Activated naive CD8-positive, alpha-beta T cell treated with anti-CD3 and anti-CD28 coated beads for 36 hours (primary cell): Measurements from ENCODE around the gene TAF10. TPM values are rescaled to one million over a fixed set of nuclear protein-coding genes. Genes with fewer than 3 reads are reported as not detected.

Experiments
- DNase-seq: peaks from one replicate; pipeline ENCODE4 v3.0.0; 2021
- H3K27ac Mint-ChIP-seq: one replicate; pipeline ENCODE4 v1.8.0; 2022; ENCODE audit warnings: mild to moderate bottlenecking, moderate library complexity, mixed read lengths
- H3K27me3 Mint-ChIP-seq: one replicate; pipeline ENCODE4 v1.8.0; 2022; ENCODE audit warnings: mild to moderate bottlenecking, mixed read lengths
- H3K36me3 Mint-ChIP-seq: one replicate; pipeline ENCODE4 v1.8.0; 2021; ENCODE audit warnings: mild to moderate bottlenecking, mixed read lengths
- H3K4me1 Mint-ChIP-seq: one replicate; pipeline ENCODE4 v1.8.0; 2021; ENCODE audit warnings: mixed read lengths
- H3K4me3 Mint-ChIP-seq: one replicate; pipeline ENCODE4 v1.8.0; 2022; ENCODE audit warnings: mild to moderate bottlenecking, moderate library complexity, mixed read lengths
- H3K9me3 Mint-ChIP-seq: one replicate; pipeline ENCODE4 v1.8.0; 2022; ENCODE audit warnings: mixed read lengths
- total RNA-seq, 2 experiments: library from RNA; stranded (reverse); gene quantifications; one replicate each; pipeline ENCODE4 v1.2.3, GENCODE V29; 2021

The TAF10 gene
- total RNA-seq, 2 experiments from 2014 or later: 156 to 160 TPM

DNA sequence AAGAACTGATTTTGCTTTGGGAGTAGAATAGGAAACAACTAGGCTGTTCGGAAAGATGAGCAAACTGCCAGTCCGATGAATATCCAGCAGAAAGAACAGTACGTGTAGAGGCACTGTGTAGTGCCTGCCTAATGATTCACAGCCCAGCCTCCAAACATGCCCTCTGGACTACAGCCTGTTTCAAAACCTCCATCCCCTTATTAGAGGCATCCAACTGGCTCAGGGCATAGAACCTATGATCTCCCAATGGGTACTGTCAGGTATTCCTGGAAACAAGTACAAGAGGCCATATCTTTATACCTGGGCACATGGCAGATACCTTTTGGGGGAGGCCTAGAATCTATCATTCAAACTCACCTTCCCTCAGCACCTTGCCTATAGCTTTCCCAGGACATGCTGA, 13.5 kb downstream of the TAF10 start:
- H3K36me3 Mint-ChIP-seq: peaks cover 40% of the 10 kb centered on the region
- H3K27ac Mint-ChIP-seq: no peak overlapping the region
- H3K9me3 Mint-ChIP-seq: no peaks in the 10 kb centered on the region
- H3K4me1 Mint-ChIP-seq: peaks cover 43% of the 10 kb centered on the region
- no peak overlapping the region for H3K4me3 Mint-ChIP-seq
- H3K27me3 Mint-ChIP-seq: no peaks in the 10 kb centered on the region
- no peak for DNase-seq

GRCh38 chr11:6596239-6596877, 15.7 kb downstream of the TAF10 start:
- Mint-ChIP-seq H3K36me3 (peaks cover 50% of the 10 kb centered on the region), H3K4me3 (no peak overlapping the region), H3K27ac (no peak overlapping the region), H3K4me1 (peaks cover 32% of the 10 kb centered on the region), H3K27me3 (no peaks in the 10 kb centered on the region), H3K9me3 (no peaks in the 10 kb centered on the region)
- no peak for DNase-seq

DNA sequence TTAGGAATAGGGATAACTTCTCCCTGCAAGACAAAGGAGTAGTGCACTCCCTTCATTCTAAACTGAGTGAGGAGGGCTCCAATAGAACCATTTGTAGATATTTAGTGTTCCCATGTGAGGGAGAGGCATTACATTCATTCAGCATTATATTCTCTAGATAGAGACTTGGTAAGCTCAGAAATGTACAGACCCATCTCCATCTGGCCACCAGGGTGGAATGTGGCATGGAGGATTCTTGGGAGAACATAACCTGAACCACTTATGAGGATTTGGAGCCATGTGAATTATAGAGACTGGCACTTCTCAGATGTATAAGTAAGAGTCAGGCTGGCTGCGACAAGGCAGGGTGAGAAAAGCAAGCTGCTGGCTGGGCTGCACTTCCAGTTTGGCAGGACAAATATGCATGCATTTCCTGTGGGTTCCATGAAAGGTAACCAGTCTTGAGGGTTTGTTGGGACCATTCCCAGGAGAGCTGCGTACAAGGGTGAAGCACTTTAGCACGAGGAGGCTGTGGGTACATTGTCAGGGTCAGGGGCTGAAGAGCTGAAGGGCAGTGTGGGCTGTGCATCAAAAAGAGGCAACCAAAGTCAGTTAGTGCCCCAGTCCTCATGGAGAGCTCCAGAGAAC, 17.8 kb downstream of the TAF10 start:
- no peak overlapping the region for H3K27ac Mint-ChIP-seq
- H3K27me3 Mint-ChIP-seq: no peaks in the 10 kb centered on the region
- H3K4me3 Mint-ChIP-seq: no peak overlapping the region
- peaks cover 47% of the 10 kb centered on the region for H3K36me3 Mint-ChIP-seq
- DNase-seq: no peak
- H3K9me3 Mint-ChIP-seq: no peaks in the 10 kb centered on the region
- peaks cover 27% of the 10 kb centered on the region for H3K4me1 Mint-ChIP-seq

DNA sequence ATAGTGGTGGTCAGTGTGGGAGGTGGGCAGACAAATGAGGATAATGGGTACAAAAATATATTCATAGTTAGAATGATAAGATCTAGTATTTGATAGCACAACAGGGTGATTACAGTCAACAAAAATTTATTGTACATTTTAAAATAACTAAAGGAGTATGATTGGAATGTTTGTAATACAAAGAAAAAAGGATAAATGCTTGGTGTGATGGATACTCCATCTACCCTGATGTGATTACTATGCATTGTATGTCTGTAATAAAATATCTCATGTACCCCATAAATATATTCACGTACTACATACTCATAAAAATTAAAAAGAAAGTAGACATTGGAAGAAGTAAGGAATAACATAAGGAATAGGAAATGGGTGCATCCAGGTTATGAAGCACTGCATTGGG, 24.0 kb downstream of the TAF10 start:
- H3K4me3 Mint-ChIP-seq: no peak overlapping the region
- H3K27ac Mint-ChIP-seq: no peak overlapping the region
- H3K36me3 Mint-ChIP-seq: peaks cover 41% of the 10 kb centered on the region
- DNase-seq: no peak
- H3K9me3 Mint-ChIP-seq: peaks cover 18% of the 10 kb centered on the region
- no peaks in the 10 kb centered on the region for H3K4me1 Mint-ChIP-seq
- no peaks in the 10 kb centered on the region for H3K27me3 Mint-ChIP-seq

- DNase-seq: no peak
- Mint-ChIP-seq H3K9me3 (peaks cover 23% of the 10 kb centered on the region), H3K36me3 (peaks cover 45% of the 10 kb centered on the region), H3K27me3 (no peaks in the 10 kb centered on the region), H3K27ac (no peak overlapping the region), H3K4me1 (no peaks in the 10 kb centered on the region), H3K4me3 (no peak overlapping the region)
These were observed 24.6 kb downstream of the TAF10 start for GRCh38 chr11:6587360-6587953.

DNA sequence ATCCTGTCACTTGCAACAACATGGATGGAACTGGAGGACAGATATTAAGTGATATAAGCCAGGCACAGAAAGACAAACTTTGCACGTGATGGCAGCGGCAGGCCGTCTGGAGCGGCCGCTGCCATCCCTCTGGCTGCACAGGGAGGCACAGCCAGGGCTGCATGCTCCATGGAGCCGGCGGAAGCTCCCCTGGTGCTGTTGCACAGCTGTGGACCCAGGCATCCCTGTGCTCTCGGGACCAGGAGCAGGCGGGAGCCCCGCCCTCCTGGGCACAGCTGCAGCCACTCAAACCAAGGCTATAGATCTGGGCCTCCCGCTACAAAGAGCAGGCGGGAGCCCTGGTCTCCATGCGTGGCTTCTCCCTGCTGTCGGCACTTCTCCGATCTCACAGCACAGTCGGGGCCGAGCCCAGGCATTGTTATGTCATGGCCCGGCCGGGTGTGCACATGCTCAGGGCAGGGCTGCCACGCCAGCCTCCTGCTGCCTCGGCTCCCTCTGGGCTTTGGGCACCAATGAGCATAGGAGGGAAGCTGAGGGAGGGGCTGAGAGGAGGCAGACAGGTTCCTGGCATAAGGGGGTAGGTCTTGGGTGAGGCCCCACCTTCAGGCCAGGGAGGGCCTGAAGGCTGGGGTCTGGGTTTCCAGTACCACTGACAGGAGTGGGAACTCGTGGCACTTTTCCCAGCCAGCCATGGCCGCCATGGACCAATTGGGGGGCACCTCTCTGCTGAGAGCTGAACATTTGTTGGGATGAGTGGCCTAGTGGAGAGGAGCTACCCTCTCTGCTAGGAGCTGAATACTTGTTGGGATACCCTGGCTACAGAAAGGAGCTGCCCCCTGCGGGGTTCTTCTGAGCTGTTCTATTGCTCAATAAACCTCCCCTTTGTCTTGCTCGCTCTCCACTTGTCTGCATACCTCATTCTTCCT, 25.3 kb downstream of the TAF10 start:
- Mint-ChIP-seq H3K4me3 (no peak overlapping the region), H3K27ac (no peak overlapping the region), H3K27me3 (no peaks in the 10 kb centered on the region), H3K4me1 (no peaks in the 10 kb centered on the region), H3K36me3 (peaks cover 46% of the 10 kb centered on the region), H3K9me3 (peaks cover 27% of the 10 kb centered on the region)
- no peak for DNase-seq

GRCh38 chr11:6584528-6584927, 27.5 kb downstream of the TAF10 start:
- Mint-ChIP-seq H3K27me3 (no peaks in the 10 kb centered on the region), H3K36me3 (peaks cover 49% of the 10 kb centered on the region), H3K4me3 (no peak overlapping the region), H3K27ac (no peak overlapping the region), H3K9me3 (peaks cover 27% of the 10 kb centered on the region), H3K4me1 (no peaks in the 10 kb centered on the region)
- no peak for DNase-seq

DNA sequence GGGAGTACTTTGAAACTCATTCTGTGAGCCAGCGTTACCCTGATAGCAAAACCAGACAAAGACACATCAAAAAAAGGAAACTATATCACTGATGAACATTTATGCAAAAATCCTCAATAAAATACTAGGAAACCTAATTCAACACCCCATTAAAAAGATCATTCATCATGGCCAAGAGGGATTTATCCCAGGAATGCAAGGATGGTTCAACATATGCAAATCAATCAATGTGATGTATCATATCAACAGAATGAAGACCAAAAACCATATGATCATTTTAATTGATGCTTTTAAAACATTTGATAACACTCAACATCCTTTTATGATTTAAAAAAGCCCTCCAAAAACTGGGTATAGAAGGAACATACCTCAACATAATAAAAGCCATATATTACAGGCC, 28.4 kb downstream of the TAF10 start:
- no peak for DNase-seq
- H3K36me3 Mint-ChIP-seq: peaks cover 49% of the 10 kb centered on the region
- no peak overlapping the region for H3K27ac Mint-ChIP-seq
- H3K27me3 Mint-ChIP-seq: no peaks in the 10 kb centered on the region
- H3K9me3 Mint-ChIP-seq: peaks cover 27% of the 10 kb centered on the region
- no peaks in the 10 kb centered on the region for H3K4me1 Mint-ChIP-seq
- H3K4me3 Mint-ChIP-seq: no peak overlapping the region

DNA sequence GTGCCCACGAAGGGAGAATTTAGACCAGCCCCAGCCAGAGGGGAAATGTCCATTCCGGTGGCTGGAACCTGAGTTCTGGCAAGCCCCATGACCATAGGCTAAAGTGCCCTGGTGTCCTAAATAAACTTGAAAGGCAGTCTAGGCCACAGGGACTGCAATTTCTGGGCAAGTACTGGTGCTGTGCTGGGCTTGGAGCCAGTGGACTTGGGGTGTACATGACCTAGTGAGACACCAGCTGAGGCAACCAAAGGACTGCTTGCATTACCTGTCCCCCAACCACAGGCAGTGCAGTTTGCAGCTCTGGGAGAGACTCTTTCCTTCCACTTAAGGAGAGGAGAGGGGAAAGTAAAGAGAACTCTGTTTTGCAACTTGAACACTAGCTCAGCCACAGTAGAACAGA, 32.3 kb downstream of the TAF10 start:
- Mint-ChIP-seq H3K36me3 (peaks cover 39% of the 10 kb centered on the region), H3K27me3 (no peaks in the 10 kb centered on the region), H3K4me1 (peaks cover 4% of the 10 kb centered on the region), H3K4me3 (no peak overlapping the region), H3K9me3 (peaks cover 23% of the 10 kb centered on the region), H3K27ac (no peak overlapping the region)
- DNase-seq: no peak

DNA sequence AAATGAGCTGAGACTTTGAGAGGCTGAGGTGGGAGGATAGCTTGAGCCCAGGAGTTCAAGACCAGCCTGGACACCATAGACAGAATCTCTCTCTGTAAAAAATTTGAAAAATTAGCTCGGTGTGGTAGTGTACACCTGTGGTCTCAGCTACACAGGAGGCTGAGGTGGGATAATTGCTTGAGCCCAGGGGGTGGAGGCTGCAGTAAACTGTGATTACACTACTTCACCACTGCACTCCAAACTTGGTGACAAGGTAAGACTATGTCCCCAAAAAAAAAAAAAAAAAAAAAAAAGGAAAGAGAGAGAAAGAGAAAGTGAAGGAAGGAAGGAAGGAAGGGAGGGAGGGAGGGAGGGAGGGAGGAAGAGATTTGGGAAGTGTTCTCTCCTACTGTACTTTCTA, 33.9 kb downstream of the TAF10 start:
- H3K9me3 Mint-ChIP-seq: peaks cover 10% of the 10 kb centered on the region
- H3K27me3 Mint-ChIP-seq: no peaks in the 10 kb centered on the region
- DNase-seq: no peak
- H3K27ac Mint-ChIP-seq: no peak overlapping the region
- no peak overlapping the region for H3K4me3 Mint-ChIP-seq
- peaks cover 24% of the 10 kb centered on the region for H3K36me3 Mint-ChIP-seq
- peaks cover 4% of the 10 kb centered on the region for H3K4me1 Mint-ChIP-seq

DNA sequence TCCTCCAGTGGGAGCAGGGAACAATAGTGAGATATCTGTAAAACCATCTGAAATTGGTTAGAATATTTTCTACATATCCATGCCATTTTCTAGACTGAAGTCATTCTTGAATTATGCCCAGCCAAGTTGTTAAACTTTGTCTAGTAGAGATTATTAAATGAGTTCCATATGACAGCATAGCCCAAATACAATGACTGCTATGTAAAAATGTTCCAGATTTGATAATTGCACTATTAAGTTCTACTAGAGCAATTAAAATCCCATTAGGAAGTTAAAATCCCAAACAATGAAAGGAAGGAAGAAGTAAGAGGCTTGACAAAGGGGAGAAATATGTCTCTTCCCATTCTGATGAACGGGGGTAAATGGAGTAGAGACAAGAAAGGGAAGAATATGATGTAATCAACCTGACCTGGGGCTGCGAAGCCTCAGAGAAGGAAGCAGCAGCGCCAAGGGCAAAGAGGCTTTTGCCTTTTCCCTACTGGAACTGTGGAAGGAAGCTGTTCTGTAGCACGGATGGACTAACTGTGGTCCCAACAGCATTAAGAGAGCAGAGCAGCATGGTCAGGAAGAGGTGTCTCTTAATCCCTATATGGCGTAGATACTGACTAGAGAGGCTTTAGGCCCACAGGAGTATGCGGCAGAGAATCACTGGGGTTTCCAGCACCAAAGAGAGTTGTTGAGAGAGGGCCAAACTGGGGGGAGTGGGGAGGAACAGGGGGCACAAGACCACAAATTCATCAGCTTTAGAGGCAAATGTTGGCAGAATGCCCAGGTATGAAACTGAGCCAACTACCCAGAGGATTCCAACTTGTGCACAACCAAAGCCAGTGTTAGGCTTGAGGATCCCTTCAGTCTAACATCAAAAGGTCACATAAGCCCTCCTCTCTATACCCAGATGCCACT, 35.3 kb downstream of the TAF10 start:
- Mint-ChIP-seq H3K27ac (no peak overlapping the region), H3K27me3 (no peaks in the 10 kb centered on the region), H3K4me3 (no peak overlapping the region), H3K4me1 (peaks cover 4% of the 10 kb centered on the region), H3K9me3 (no peaks in the 10 kb centered on the region), H3K36me3 (peaks cover 13% of the 10 kb centered on the region)
- no peak for DNase-seq

DNA sequence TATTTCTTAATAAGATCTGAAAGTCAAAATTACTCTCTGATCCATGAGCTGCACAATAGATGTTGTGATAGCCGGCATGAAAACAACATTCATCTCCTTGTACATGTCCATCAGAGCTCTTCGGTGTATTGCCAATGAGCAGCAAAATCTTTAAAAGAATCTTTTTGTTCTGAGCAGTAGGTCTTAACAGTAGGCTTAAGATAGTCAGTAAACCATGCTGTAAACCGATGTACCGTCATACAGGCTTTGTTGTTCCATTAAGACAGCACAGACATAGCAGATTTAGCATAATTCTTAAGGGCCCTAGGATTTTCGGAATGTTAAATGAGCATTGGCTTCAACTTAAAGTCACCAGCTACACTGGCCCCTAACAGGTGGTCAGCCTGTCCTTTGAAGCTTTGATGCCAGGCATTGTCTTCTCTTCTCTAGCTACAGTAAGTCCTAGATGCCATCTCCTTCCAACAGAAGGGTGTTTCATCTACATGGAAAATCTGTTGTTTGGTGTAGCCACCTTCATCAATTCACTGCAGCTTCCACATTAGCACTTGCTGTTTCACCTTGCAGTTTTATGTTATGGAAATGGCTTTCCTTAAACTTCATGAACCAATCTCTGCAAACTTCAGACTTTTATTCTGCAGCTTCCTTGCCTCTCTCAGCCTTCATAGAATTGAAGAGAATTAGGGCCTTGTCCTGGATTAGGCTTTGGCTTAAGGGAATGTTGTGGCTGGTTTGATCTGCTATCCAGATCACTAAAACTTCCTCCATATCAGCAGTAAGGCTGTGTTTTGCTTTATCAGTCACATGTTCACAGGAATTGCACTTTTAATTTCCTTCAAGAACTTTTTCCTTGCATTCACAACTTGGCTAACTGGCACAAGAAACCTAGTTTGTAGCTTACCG, 37.0 kb downstream of the TAF10 start:
- H3K4me3 Mint-ChIP-seq: no peak overlapping the region
- H3K4me1 Mint-ChIP-seq: peaks cover 4% of the 10 kb centered on the region
- H3K27me3 Mint-ChIP-seq: no peaks in the 10 kb centered on the region
- no peak for DNase-seq
- peaks cover 9% of the 10 kb centered on the region for H3K36me3 Mint-ChIP-seq
- no peaks in the 10 kb centered on the region for H3K9me3 Mint-ChIP-seq
- H3K27ac Mint-ChIP-seq: no peak overlapping the region

- DNase-seq: no peak
- Mint-ChIP-seq H3K4me1 (peaks cover 2% of the 10 kb centered on the region), H3K36me3 (peaks cover 13% of the 10 kb centered on the region), H3K9me3 (no peaks in the 10 kb centered on the region), H3K4me3 (no peak overlapping the region), H3K27ac (no peak overlapping the region), H3K27me3 (no peaks in the 10 kb centered on the region)
These were observed 39.8 kb downstream of the TAF10 start for GRCh38 chr11:6572215-6572614.
